CD14-positive monocyte (primary cell): ENCODE measurements around the gene PPARGC1A. TPM values are rescaled to one million over a fixed set of nuclear protein-coding genes. Genes with fewer than 3 reads are reported as not detected.

Source experiments
- DNase-seq, 3 donors: peaks; one replicate each; pipeline ENCODE4 v3.0.0-alpha.2; 2011 to 2022
- H2AFZ ChIP-seq: 2 replicates; pipeline ENCODE4 v1.6.0; 2012; ENCODE audit warnings: mild to moderate bottlenecking, low read depth, low read length, inconsistent platforms; ENCODE audit not compliant: insufficient read depth, poor library complexity, severe bottlenecking
- H3K27ac ChIP-seq, 2 donors: 1 replicate in 1 of 2; 2 replicates in 1 of 2; pipeline ENCODE4 v1.5.1; 2012 to 2013; ENCODE audit warnings: low read length in 2 of 2, control low read depth in 1 of 2, inconsistent platforms in 1 of 2, low read depth in 1 of 2, mild to moderate bottlenecking in 1 of 2
- H3K27me3 ChIP-seq, 2 donors: one replicate each; pipeline versions ENCODE4 v1.6.0 to v1.6.1; 2011 to 2013; ENCODE audit warnings: low read length in 2 of 2; ENCODE audit not compliant: control insufficient read depth in 2 of 2, insufficient read depth in 2 of 2
- H3K36me3 ChIP-seq, 2 donors: replicated peaks in 1 of 2; 1 replicate in 1 of 2; 2 replicates in 1 of 2; pipeline versions ENCODE4 v1.5.1 to v1.6.1; 2012 to 2013; ENCODE audit warnings: low read length in 2 of 2, control low read depth in 1 of 2, inconsistent platforms in 1 of 2, mild to moderate bottlenecking in 1 of 2; ENCODE audit not compliant: insufficient read depth in 2 of 2, control insufficient read depth in 1 of 2
- H3K4me1 ChIP-seq, 2 donors: 1 replicate in 1 of 2; 2 replicates in 1 of 2; pipeline versions ENCODE4 v1.5.1 to v1.6.1; 2012 to 2013; ENCODE audit warnings: low read length in 2 of 2, control low read depth in 1 of 2, inconsistent platforms in 1 of 2, mild to moderate bottlenecking in 1 of 2, moderate library complexity in 1 of 2; ENCODE audit not compliant: insufficient read depth in 2 of 2, control insufficient read depth in 1 of 2
- H3K4me2 ChIP-seq: replicated peaks from 2 replicates; pipeline ENCODE3; 2012; ENCODE audit warnings: low read length, moderate library complexity, mild to moderate bottlenecking; ENCODE audit not compliant: poor library complexity, severe bottlenecking; ENCODE audit errors: extremely low read depth
- H3K4me3 ChIP-seq, 3 experiments: fragments of 200-600 bp in 1 of 3; sonication (generic) in 1 of 3; replicated peaks in 1 of 3; 1 replicate in 2 of 3; 2 replicates in 1 of 3; pipeline ENCODE4 v1.5.1; 2011 to 2013; ENCODE audit warnings: low read length in 3 of 3, mild to moderate bottlenecking in 3 of 3, control low read depth in 2 of 3, low read depth in 2 of 3, inconsistent platforms in 1 of 3, moderate library complexity in 1 of 3
- H3K79me2 ChIP-seq: 2 replicates; pipeline ENCODE4 v1.6.0; 2012; ENCODE audit warnings: mild to moderate bottlenecking, control low read depth, inconsistent platforms, low read length, moderate library complexity; ENCODE audit not compliant: insufficient read depth
- H3K9ac ChIP-seq: 2 replicates; pipeline ENCODE4 v1.6.0; 2017; ENCODE audit warnings: low read length, mild to moderate bottlenecking; ENCODE audit not compliant: insufficient read depth, poor library complexity, severe bottlenecking
- H3K9me3 ChIP-seq, 2 donors: replicated peaks in 1 of 2; 1 replicate in 1 of 2; 2 replicates in 1 of 2; pipeline versions ENCODE4 v1.5.1 to v1.6.1; 2012 to 2013; ENCODE audit warnings: low read length in 2 of 2, control low read depth in 1 of 2; ENCODE audit not compliant: control insufficient read depth in 1 of 2, insufficient read depth in 1 of 2
- H4K20me1 ChIP-seq: 2 replicates; pipeline ENCODE4 v1.6.0; 2012; ENCODE audit warnings: mild to moderate bottlenecking, low read length, control low read depth, moderate library complexity; ENCODE audit not compliant: insufficient read depth
- H3K27ac Mint-ChIP-seq, 7 donors: one replicate each; pipeline ENCODE4 v1.8.0; 2020; ENCODE audit warnings: mild to moderate bottlenecking in 7 of 7, mixed read lengths in 7 of 7, moderate library complexity in 6 of 7, inconsistent platforms in 2 of 7
- H3K27me3 Mint-ChIP-seq, 3 donors: one replicate each; pipeline ENCODE4 v1.8.0; 2021 to 2022; ENCODE audit warnings: low read depth in 3 of 3, mild to moderate bottlenecking in 3 of 3, mixed read lengths in 3 of 3, moderate library complexity in 3 of 3, inconsistent platforms in 1 of 3
- H3K36me3 Mint-ChIP-seq, 2 donors: one replicate each; pipeline ENCODE4 v1.8.0; 2020; ENCODE audit warnings: mixed read lengths in 2 of 2, inconsistent platforms in 1 of 2, mild to moderate bottlenecking in 1 of 2
- H3K4me1 Mint-ChIP-seq: one replicate; pipeline ENCODE4 v1.8.0; 2020; ENCODE audit warnings: mild to moderate bottlenecking, mixed read lengths
- H3K4me3 Mint-ChIP-seq, 2 donors: one replicate each; pipeline ENCODE4 v1.8.0; 2020; ENCODE audit warnings: mild to moderate bottlenecking in 2 of 2, mixed read lengths in 2 of 2, moderate library complexity in 1 of 2
- H3K9me3 Mint-ChIP-seq, 7 donors: one replicate each; pipeline ENCODE4 v1.8.0; 2020 to 2022; ENCODE audit warnings: mixed read lengths in 7 of 7, mild to moderate bottlenecking in 6 of 7, moderate library complexity in 6 of 7, inconsistent platforms in 2 of 7
- WGBS: methylation state at CpG from one replicate; pipeline ENCODE4 v1.1.5; 2013; ENCODE audit warnings: missing lambda C conversion rate; ENCODE audit not compliant: insufficient coverage; 5-methylcytosine and 5-hydroxymethylcytosine counted together
- intact Hi-C, 2 donors: fragments of 100-400 bp; cut with micrococcal nuclease; formaldehyde crosslinking; loops; one replicate each; pipeline versions ENCODE4 v1.15.0 to v1.15.1; 2023
- polyA plus RNA-seq, 3 donors: library from polyadenylated mRNA; depleted of rRNA in 1 of 3; unstranded in 2 of 3; stranded (reverse) in 1 of 3; fragments of 300-500 nt in 2 of 3; fragments of >200 nt in 1 of 3; fragmentation: Illumina TruSeq in 2 of 3; gene quantifications; 1 replicate in 2 of 3; 2 replicates in 1 of 3; pipeline ENCODE4 v1.2.3, GENCODE V29; 2012 to 2021
- TF ChIP-seq, protein P1 (sequence below): fragments of 200-600 bp; IDR thresholded peaks from one replicate; pipeline ENCODE4 v1.8.0; 2022; ENCODE audit warnings: antibody characterized with exemption, mild to moderate bottlenecking

The PPARGC1A gene
- polyA plus RNA-seq, 3 donors, result 0.58 to 1.1 (median 0.79) TPM

DNA sequence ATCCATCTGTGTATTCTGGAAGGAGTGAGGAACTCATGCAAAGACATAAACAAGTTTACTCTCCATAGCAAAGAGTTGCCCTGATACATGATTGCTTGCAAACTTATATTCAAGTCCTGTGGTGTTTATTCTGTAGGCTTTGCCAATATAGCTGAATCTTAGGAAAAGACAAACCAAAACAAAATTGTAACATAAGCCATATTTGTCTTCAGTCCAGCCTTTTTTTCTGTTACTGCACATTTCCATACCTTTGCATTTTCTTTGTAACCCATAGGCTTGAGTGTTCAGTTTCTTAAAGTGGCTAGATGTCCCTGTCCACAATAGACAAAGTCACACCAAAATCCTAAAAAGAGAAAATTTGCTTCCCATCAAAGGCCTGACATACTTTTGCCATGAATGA, 120.4 kb downstream of the PPARGC1A start:
- Mint-ChIP-seq H3K4me3 (no peak overlapping the region), H3K27ac (no peak overlapping the region), H3K9me3 (no peaks in the 10 kb centered on the region), H3K4me1 (no peaks in the 10 kb centered on the region), H3K36me3 (no peaks in the 10 kb centered on the region), H3K27me3 (peaks cover 1 to 5% (median 2%) of the 10 kb centered on the region in 3 donors)
- no peaks in the 10 kb centered on the region for H4K20me1 ChIP-seq
- H3K79me2 ChIP-seq, result no peaks in the 10 kb centered on the region
- no peak overlapping the region for H3K27ac ChIP-seq
- H3K9me3 ChIP-seq, result no peaks in the 10 kb centered on the region
- TF ChIP-seq, protein P1, sequence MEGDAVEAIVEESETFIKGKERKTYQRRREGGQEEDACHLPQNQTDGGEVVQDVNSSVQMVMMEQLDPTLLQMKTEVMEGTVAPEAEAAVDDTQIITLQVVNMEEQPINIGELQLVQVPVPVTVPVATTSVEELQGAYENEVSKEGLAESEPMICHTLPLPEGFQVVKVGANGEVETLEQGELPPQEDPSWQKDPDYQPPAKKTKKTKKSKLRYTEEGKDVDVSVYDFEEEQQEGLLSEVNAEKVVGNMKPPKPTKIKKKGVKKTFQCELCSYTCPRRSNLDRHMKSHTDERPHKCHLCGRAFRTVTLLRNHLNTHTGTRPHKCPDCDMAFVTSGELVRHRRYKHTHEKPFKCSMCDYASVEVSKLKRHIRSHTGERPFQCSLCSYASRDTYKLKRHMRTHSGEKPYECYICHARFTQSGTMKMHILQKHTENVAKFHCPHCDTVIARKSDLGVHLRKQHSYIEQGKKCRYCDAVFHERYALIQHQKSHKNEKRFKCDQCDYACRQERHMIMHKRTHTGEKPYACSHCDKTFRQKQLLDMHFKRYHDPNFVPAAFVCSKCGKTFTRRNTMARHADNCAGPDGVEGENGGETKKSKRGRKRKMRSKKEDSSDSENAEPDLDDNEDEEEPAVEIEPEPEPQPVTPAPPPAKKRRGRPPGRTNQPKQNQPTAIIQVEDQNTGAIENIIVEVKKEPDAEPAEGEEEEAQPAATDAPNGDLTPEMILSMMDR, result no peak
- no peak overlapping the region for H3K4me3 ChIP-seq
- intact Hi-C loops, result no loop called here
- H3K36me3 ChIP-seq, result no peaks in the 10 kb centered on the region
- H3K9ac ChIP-seq, result no peak overlapping the region
- no peak overlapping the region for H3K4me2 ChIP-seq
- no peak for DNase-seq
- no peaks in the 10 kb centered on the region for H3K27me3 ChIP-seq
- H3K4me1 ChIP-seq, result no peaks in the 10 kb centered on the region
- H2AFZ ChIP-seq, result no peak overlapping the region

DNA sequence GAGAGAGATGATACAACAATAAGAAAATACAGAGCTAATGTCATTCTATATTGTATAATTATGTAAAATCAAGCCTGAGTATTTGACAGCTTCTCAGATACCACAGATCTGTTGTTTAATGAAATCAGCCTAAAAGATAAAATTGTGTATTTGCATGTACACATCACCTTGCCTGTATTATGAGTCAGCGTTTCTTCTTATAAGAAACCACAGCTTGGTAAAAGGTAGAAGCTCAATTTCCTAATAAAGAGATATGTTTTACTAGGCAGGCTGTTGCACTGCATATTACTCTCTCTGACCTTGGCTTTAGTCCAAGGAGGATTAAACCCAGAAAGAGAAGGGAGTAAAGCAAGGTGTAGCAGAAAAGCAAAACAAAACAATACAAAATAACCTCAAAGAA, 121.3 kb downstream of the PPARGC1A start:
- no CpG with 5 or more reads among the region's 1 CpG for WGBS
- H2AFZ ChIP-seq, result no peak overlapping the region
- intact Hi-C loops, result no loop called here
- Mint-ChIP-seq H3K36me3 (no peaks in the 10 kb centered on the region), H3K4me3 (no peak overlapping the region), H3K9me3 (peaks cover 0 to 1% (median 0%) of the 10 kb centered on the region in 7 donors), H3K27ac (no peak overlapping the region), H3K27me3 (peaks cover 1 to 4% (median 2%) of the 10 kb centered on the region in 3 donors), H3K4me1 (no peaks in the 10 kb centered on the region)
- H3K36me3 ChIP-seq, result no peaks in the 10 kb centered on the region
- H3K4me1 ChIP-seq, result no peaks in the 10 kb centered on the region
- no peak for DNase-seq
- TF ChIP-seq, protein P1, result no peak
- no peak overlapping the region for H3K4me3 ChIP-seq
- no peak overlapping the region for H3K4me2 ChIP-seq
- H3K27ac ChIP-seq, result no peak overlapping the region
- no peaks in the 10 kb centered on the region for H3K27me3 ChIP-seq
- H3K9me3 ChIP-seq, result no peaks in the 10 kb centered on the region
- H3K79me2 ChIP-seq, result no peaks in the 10 kb centered on the region
- no peak overlapping the region for H3K9ac ChIP-seq
- no peaks in the 10 kb centered on the region for H4K20me1 ChIP-seq
